GM13977 (cell line): Measurements from ENCODE around the gene RPP40.

Experiments used
- DNase-seq: peaks from one replicate; pipeline ENCODE4 v3.0.0; 2012; ENCODE audit warnings: low spot score
- in situ Hi-C: fragments of 300-500 bp; cut with MboI; formaldehyde crosslinking; loops from one replicate; pipeline ENCODE4 v1.12.0; 2022; ENCODE audit warnings: low sequenced_read_pairs, low pct_unique_long_range_greater_than_20kb, mixed read lengths, inconsistent platforms; ENCODE audit not compliant: unreplicated experiment
- TF ChIP-seq, protein P1 (sequence below): IDR thresholded peaks from 2 replicates; pipeline ENCODE4 v1.5.1; 2012; ENCODE audit warnings: mild to moderate bottlenecking, control low read depth; ENCODE audit not compliant: insufficient read depth; ENCODE audit errors: extremely low read depth, missing control alignments

Gene RPP40, protein sequence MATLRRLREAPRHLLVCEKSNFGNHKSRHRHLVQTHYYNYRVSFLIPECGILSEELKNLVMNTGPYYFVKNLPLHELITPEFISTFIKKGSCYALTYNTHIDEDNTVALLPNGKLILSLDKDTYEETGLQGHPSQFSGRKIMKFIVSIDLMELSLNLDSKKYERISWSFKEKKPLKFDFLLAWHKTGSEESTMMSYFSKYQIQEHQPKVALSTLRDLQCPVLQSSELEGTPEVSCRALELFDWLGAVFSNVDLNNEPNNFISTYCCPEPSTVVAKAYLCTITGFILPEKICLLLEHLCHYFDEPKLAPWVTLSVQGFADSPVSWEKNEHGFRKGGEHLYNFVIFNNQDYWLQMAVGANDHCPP

GRCh38 chr6:5003604-5004372, at the start of gene RPP40:
Gene RPP40 (minus strand): TSS chr6:5004037. CDS start chr6:5004002, 35 bp downstream.
- DNase-seq, result peak; percentile 95
- TF ChIP-seq, protein P1, sequence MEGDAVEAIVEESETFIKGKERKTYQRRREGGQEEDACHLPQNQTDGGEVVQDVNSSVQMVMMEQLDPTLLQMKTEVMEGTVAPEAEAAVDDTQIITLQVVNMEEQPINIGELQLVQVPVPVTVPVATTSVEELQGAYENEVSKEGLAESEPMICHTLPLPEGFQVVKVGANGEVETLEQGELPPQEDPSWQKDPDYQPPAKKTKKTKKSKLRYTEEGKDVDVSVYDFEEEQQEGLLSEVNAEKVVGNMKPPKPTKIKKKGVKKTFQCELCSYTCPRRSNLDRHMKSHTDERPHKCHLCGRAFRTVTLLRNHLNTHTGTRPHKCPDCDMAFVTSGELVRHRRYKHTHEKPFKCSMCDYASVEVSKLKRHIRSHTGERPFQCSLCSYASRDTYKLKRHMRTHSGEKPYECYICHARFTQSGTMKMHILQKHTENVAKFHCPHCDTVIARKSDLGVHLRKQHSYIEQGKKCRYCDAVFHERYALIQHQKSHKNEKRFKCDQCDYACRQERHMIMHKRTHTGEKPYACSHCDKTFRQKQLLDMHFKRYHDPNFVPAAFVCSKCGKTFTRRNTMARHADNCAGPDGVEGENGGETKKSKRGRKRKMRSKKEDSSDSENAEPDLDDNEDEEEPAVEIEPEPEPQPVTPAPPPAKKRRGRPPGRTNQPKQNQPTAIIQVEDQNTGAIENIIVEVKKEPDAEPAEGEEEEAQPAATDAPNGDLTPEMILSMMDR, result peak; percentile 78
- in situ Hi-C loops, result no loop called here

- in situ Hi-C loops, result no loop called here
- no peak for DNase-seq
- TF ChIP-seq, protein P1, result no peak
Measured at GRCh38 chr6:5053038-5053437, 49.2 kb upstream of the RPP40 start.

DNA sequence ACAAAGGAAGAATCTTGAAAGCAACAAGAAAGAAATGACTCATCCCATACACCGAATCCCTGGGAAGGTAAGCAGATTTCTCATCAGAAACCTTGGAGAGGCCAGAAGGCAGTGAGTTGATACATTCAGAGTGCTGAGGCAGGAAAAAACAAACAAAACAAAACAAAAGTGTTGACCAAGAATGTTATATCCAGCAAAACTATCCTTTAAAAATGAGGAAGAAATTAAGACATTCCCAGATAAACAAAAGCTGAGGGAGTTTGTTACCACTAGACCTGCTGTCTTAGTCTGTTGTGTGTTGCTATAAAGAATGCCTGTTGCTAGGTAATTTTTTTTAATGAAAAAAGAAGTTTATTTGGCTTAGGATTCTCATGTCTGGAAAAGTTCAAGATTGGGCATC, 47.6 kb upstream of the RPP40 start:
- TF ChIP-seq, protein P1, result no peak
- in situ Hi-C loops, result no loop called here
- DNase-seq, result no peak

DNA sequence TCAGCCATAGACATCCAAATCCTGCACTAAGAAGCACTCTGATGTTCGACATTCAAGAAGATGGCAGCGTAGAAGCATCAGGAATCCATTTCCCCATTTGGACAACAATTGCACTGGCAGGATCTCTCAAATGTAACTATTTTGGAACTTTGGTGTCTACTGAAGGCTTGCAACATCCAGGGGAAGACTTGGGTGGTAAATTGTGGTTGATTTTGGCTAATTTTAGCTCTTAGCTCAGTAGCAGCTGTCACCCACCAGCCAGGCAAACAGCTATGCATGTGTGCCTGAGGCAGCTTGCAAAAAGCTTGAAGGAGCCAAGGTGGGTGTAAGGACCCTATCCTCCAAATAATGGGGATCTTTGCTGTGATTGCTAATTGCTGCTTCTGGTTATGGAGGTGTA, 46.2 kb upstream of the RPP40 start:
- TF ChIP-seq, protein P1, result no peak
- in situ Hi-C loops, result no loop called here
- no peak for DNase-seq

GRCh38 chr6:5046430-5046829, 42.6 kb upstream of the RPP40 start:
- no peak for DNase-seq
- TF ChIP-seq, protein P1, result no peak
- in situ Hi-C loops, result no loop called here

- TF ChIP-seq, protein P1, result no peak
- in situ Hi-C loops, result no loop called here
- no peak for DNase-seq
Measured at GRCh38 chr6:5045416-5045815, 41.6 kb upstream of the RPP40 start.
